Myocyte (in vitro differentiated cells): Measurements from ENCODE around the gene VAV2. TPM values are rescaled to one million over a fixed set of nuclear protein-coding genes. Genes with fewer than 3 reads are reported as not detected.

ENCODE experiments used
- DNase-seq: peaks from one replicate; pipeline ENCODE4 v3.0.0-alpha.2; 2012; ENCODE audit warnings: low read depth
- total RNA-seq: library from RNA; depleted of rRNA; stranded (reverse); fragments of >200 nt; gene quantifications from 2 replicates; pipeline ENCODE4 v1.2.3, GENCODE V29; 2014

Gene VAV2
- total RNA-seq, 1 donor from 2014 or later, result 10.4 TPM

DNA sequence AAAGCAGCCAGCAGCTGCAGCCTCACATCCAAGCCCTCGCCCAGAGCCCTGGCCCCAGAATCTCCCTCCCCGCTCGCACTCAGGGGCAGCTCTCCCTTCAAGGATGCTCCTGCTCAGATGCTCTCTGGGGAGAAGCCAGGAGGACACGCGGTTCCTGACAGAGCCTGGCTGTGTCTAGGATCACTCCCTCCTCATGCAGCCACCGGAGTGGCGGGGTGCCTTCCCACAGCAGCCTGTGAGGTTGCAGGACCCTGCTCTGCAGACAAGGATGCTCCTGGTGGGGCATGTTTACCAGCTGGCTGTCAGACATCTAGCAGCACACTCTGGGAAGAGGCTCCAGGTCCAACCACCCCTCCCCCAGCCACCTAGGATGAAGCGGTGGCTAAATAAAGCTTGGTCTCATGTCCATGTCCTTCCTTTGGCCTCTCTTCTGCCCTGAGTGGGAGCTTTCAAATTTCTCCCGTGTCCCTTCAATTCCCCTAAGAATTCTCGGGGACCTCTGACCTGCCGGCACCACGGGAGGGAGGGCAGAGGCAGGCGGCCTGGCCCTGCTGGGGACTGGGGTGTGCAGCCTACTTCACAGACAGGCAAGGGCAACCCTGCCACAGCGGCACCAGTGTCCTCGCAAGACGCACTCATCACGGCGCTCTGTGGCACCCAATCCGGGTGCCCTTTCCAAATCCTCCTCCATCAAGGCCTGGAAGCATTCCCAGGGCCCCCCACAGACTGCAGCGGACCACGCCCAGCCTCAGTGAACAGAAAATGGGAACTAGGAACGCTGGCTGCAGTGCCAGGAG is 165.6 kb downstream of the VAV2 start:
- no peak for DNase-seq

GRCh38 chr9:133825555-133826218 is 166.4 kb downstream of the VAV2 start:
- DNase-seq, result no peak

DNA sequence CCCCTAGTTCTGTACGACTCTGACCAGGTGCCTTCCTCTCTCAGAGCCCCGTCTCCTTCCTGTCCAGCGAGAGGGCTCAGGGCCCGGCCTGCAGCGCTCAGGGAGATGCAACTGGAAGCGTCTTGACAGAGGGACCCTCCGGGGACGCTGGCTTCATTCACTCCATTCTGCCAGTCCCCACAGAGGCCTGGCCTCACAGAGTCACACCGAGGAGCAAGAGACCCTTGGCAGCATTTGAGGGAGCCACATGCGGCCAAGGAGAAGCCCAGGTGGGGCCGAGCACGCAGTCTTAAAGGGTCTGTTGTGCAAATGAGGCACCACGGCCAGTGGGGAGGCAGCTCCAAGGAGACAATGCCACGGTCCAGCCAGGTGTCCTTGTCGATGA is 167.3 kb downstream of the VAV2 start:
- DNase-seq, result no peak

GRCh38 chr9:133824106-133824801 is 167.9 kb downstream of the VAV2 start:
- DNase-seq, result no peak

DNA sequence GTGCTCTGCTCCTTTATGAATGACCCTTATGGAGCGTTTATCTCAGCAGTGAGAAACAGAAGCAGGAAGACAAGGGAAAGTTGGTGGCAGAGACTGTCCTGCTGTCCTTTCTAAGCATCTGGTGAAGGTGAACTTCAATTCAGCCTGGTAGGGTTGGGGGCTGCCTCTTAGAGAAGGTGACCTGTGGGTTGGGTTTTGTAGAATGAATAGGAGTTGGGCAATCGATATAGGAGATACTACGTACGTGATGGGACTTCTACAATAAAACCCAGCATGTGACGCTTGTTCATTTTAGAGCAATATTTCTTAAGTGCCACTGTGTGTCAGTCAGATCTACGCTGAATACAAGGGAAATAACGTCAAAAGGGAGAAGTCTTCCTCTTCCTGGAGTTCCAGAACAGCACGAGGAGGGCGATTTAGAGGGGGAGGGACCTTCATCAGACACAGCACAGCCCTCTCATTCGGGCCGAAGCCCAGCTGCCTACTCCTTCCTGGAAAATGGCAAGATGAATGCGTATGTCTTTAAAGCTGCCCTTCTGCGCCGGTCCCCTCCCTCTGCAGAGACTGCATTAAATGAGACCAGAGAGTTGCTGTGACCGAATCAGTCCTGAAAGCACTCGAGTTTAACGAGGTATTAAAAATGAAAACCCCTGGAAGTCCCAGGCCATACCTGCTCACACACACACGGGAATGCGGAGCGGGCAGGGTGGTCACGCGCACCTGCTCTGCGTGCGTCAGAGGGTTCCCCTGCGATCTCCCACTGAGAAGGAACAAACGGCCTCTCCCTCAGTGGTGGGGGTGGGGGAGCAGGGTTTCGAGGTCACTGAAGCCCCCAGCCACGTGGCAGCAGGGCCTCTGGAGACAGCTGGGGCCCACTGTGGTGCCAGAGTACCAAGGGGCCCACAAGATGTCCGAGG is 168.7 kb downstream of the VAV2 start:
- no peak for DNase-seq

GRCh38 chr9:133822430-133823065 is 169.6 kb downstream of the VAV2 start:
- DNase-seq, result no peak

DNA sequence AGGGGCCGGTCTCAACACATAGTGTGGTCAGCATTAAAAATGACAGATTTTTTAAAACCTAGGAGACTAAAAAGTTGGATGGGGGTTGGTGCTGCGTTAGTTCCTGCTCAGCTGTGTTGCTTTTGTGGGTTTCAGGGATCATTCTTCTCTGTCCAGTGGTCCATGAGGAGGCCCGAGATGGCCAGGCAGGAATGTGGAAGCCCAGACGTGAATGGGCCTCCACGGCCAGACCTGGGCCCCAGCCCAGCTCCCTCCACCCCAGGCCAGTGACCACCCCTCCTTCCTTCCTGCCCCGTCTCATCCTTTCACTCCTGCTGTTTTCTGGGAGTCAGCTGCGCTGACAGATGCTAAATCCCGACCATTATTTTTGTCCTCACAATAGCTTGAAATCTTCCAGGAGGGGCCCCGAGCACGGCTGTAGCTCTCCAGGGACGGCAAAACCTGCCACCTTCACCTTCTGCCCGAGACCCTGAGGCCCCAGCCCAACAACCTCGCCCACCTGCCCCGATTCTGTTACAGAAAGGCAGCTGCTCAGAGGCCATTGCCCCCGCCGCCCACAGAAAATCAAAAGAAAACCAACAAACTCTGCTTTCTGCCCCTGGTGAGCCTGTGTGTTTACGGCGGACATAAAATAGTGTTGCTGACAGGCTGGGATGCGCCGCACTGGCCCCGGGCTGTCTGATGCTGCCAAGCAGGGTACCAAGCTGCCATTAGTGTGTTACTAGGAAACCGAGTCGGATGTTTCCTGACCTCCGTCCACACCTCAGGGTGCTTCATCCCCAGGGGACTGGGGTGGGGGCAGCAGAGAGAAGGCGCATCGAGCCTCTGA is 170.3 kb downstream of the VAV2 start:
- DNase-seq, result peak; percentile 36

GRCh38 chr9:133819923-133820322 is 172.2 kb downstream of the VAV2 start:
- DNase-seq, result peak; percentile 78

DNA sequence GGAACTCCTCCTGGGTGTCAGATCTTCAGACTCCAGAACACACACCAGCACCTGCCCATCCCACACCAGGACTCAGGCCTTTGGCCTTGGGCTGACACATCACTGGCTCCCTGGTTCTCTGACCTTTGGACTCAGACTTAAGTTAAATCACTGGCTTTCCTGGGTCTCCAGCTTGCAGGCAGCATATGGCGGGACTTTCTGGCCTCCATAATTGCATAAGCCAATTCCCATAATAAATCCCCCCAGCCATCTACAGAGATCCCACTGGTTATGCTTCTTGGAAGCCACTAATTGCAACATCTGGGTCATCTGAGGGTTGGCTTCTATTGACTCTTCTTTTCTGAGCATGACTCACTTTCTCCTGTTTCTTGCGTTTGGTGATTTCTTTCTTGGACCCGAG is 173.7 kb downstream of the VAV2 start:
- DNase-seq, result no peak

DNA sequence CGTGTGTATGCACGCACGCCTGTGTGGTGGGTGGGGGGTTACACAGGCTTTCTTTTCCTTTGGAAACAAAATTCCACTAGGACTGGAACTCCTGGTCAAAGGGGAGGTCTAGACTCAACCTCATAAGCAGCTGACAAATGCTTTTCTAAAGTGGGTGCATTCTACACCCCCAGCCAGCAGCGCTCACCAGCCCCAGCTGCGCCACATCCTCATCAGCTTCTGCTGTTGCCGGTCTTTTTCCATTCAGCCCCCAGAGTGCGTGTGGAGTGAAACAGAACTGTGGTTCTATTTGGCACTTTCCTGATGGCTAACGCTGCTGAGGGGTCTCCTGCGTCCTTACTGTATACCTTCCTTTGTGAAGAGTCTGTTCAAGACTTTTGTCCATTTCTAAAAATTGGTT is 176.3 kb downstream of the VAV2 start:
- DNase-seq, result no peak

DNA sequence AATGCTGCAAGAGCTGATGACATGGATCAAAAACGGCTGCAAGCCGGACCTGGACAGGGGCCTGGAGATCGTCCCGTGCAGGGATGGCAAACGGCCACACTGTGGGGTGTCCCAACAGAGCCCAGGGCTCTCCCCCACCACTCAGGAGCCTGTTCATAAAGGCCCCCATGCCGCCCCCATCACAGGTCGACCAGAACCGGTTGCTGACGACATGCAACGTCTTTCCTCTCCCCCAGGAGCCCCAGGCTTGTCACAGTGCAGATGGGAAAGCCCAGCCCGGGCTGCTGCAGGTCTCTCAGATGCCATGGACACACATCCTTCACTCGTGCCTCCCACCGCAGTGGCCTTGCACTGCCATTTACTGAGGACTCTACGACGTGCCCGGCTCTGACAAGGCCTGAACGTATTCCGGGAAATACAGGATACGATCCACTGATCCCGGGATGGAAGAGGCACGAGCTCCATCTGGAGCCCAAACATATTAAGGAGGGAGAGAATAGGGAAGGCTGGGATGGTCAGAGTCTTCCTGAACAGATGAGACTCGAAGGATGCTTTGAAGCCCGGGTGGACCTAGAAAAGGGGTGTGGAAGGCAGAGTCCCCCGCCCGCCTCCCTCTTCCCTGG is 177.4 kb downstream of the VAV2 start:
- no peak for DNase-seq

DNA sequence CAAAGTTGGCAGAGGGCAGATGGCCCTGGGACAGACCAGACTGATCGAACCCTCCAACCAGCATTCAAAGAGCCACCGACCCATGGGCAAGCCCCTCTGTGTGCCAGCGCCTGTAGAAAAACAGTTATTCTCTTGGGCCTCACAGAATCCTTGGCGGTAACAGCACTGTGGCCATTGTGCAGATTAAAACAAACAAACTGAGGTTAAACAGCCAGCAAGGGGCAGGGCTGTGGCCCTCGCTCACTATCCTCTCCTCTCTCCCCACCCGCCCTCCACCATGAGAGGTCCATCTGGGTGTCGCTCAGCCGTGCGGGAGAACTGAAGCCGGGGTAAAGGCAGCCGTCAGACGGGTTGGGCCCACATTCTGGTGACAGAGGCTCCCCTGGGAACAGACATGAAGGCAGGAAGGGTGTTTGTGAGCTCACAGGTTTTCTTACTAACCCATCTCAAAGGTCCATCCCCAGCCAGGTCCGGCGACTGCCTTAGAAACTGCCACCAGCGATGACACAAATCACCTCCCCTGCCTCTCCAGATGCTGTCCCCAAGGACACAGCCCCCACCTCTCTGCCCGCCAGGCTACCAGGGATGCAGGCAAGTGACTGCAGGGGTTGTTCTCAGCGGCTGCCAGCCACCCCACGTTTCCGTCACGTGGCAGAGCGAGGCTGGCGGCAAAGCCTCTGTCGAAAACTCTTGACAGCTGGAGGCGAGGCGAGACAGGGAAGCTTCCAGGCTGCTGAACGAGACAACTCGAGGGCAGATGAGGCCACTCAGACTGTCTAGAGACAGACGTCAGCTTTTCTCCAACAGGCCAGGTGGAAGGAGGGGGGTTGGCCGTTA is 178.2 kb downstream of the VAV2 start:
- DNase-seq, result no peak

DNA sequence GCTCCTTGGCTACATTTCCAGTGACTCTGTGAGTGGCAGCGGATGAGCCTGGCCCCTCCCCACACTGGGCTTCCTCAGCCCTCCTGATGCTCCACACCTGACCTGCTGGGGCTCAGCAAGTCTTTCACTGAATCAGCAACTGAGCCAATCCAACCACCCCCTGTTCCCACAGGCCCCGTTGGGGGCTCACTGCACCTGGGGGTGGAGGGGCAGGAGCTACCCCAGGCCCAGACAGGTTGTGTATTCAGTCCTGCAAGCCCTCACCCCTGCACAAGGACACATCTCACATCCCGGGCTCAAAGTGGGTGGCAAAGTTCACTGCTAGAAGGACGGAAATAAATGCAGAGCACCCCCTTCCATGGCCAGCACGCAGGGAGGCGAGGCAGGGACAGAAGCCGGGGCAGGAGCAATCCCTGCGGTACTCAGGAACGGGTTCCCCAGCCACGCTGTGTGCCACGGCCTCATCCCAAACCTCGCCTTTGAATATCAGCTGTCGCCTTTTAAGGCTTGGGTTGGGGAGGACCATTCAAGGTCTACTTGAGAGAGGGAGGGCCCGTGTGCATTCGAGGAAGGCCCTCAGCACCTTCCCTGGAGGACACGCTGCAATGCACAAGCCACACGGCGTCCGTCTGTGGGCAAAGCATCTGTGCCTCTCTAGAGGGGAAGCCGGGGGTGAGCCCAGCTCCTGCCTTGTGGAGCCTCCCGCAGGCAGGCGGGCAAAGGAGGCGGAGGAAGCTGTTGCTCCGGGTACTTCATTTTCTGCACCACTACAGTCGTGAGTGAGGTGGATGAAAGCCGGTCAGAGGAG is 179.0 kb downstream of the VAV2 start:
- no peak for DNase-seq

GRCh38 chr9:133812077-133812868 is 179.9 kb downstream of the VAV2 start:
- DNase-seq, result no peak

DNA sequence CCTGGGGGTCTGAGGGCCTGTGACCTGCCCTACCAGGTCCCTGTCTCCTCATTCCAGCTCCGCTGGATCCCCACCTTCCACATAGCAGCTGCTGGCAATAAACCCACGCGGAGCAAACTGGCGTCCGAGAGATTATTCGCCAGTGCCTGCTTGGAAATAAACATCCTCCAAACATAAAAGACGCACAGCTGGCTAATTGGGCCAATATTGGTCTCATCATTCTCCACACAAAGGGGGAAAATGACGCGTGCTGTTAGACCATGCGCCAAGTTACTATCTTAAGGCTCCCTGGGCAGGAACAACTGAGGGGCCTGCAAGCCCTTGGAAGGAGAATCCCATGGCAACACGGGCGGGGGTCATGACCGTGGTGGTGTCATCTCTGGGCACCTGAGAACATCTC is 180.7 kb downstream of the VAV2 start:
- no peak for DNase-seq

- no peak for DNase-seq
Observed at GRCh38 chr9:133810556-133811195, 181.4 kb downstream of the VAV2 start.
